ENCODE data around the gene AACS. TPM values are rescaled to one million over a fixed set of nuclear protein-coding genes. Genes with fewer than 3 reads are reported as not detected.

The AACS gene
- total and polyA plus RNA-seq, 4 donors: 3.4 to 13.6 (median 7.3) TPM

DNA sequence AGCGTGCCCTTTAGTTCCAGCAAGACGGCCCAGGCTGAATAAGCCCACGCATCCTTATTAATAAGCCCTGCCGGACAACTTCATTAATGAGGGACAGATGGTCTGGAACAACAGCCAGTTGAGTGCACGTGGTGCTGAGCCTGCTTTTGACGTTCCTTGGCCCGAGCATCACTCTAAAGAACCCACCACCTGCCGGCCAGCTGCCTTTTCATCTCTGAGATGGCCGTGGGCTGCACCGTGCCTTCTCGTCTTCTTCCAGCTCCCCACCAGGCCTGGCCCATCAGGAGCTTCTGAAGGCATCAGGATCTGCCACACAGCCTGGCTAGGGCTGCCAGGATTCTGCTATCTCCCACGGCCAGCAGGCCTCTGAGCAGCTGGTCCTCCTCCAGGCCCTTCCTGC is 80.0 kb downstream of the AACS start:
- H3K36me3 ChIP-seq (ENCODE audit: control insufficient read depth in 4 of 4, insufficient read depth in 3 of 4, low read depth in 1 of 4, low read length in 3 of 4): no peaks in the 10 kb centered on the region
- no peak overlapping the region for H3K27ac ChIP-seq (ENCODE audit: low read depth in 1 of 2, low read length in 2 of 2)
- no peak for DNase-seq (ENCODE audit: low spot score)
- no peaks in the 10 kb centered on the region for H3K27me3 ChIP-seq (ENCODE audit: control insufficient read depth in 4 of 4, insufficient read depth in 4 of 4, low read length in 3 of 4)
- WGBS: 91% methylated on average over 12 of the region's 12 CpGs
- H3K9ac ChIP-seq (ENCODE audit: low read depth in 1 of 2, low read length in 2 of 2): no peak overlapping the region
- TF ChIP-seq YY1 (IDR thresholded peaks at IDR 0.05): no peak
- no peak for TF ChIP-seq TAF1 (conservative IDR thresholded peaks at IDR 0.05)
- H3K4me3 ChIP-seq (ENCODE audit: low read depth in 1 of 3, low read length in 3 of 3): no peak overlapping the region
- H3K9me3 ChIP-seq (ENCODE audit: control insufficient read depth in 4 of 4, low read length in 3 of 4): no peaks in the 10 kb centered on the region
- H3K4me1 ChIP-seq (ENCODE audit: control insufficient read depth in 4 of 4, insufficient read depth in 4 of 4, low read length in 3 of 4): no peaks in the 10 kb centered on the region

DNA sequence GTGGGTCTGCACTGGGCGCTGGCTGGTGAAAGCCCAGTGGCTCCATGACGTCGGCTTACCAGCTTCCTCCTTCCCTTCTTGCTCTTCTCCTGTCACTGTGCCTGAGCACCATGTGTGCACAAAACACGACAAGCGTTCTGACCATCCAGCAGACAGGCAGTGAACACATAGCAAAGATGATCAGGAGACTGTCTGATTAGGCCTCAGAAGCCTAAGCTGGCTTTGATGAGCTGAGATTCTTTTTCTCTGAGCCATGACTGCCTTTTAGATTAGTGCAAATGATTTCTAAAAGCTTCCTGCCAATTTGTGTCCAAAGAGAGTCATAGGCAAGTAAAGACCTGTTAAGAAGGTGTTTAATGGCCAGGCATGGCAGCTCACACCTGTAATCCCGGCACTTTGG is 83.1 kb downstream of the AACS start:
- Histone ChIP-seq H3K27me3 (ENCODE audit: control insufficient read depth in 4 of 4, insufficient read depth in 4 of 4, low read length in 3 of 4) (no peaks in the 10 kb centered on the region), H3K9ac (ENCODE audit: low read depth in 1 of 2, low read length in 2 of 2) (no peak overlapping the region), H3K4me3 (ENCODE audit: low read depth in 1 of 3, low read length in 3 of 3) (no peak overlapping the region), H3K4me1 (ENCODE audit: control insufficient read depth in 4 of 4, insufficient read depth in 4 of 4, low read length in 3 of 4) (no peaks in the 10 kb centered on the region), H3K36me3 (ENCODE audit: control insufficient read depth in 4 of 4, insufficient read depth in 3 of 4, low read depth in 1 of 4, low read length in 3 of 4) (no peaks in the 10 kb centered on the region), H3K9me3 (ENCODE audit: control insufficient read depth in 4 of 4, low read length in 3 of 4) (no peaks in the 10 kb centered on the region), H3K27ac (ENCODE audit: low read depth in 1 of 2, low read length in 2 of 2) (no peak overlapping the region)
- WGBS: 78% methylated on average over 6 of the region's 6 CpGs
- TF ChIP-seq, protein P1, sequence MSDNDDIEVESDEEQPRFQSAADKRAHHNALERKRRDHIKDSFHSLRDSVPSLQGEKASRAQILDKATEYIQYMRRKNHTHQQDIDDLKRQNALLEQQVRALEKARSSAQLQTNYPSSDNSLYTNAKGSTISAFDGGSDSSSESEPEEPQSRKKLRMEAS (IDR thresholded peaks at IDR 0.05): no peak
- TF ChIP-seq RXRA (IDR thresholded peaks at IDR 0.05) (no peak), TAF1 (conservative IDR thresholded peaks at IDR 0.05) (no peak), FOXA1 (IDR thresholded peaks at IDR 0.05) (no peak), HNF4G (IDR thresholded peaks at IDR 0.05) (no peak), NR2F2 (IDR thresholded peaks at IDR 0.05) (no peak), FOXA2 (IDR thresholded peaks at IDR 0.05) (no peak), RAD21 (IDR thresholded peaks at IDR 0.05) (no peak), YY1 (IDR thresholded peaks at IDR 0.05) (no peak), EGR1 (IDR thresholded peaks at IDR 0.05; ENCODE audit: low read depth in 2 of 2) (no peak), HNF4A (conservative IDR thresholded peaks at IDR 0.05) (no peak), SP1 (IDR thresholded peaks at IDR 0.05) (no peak)
- TF ChIP-seq, protein P2, sequence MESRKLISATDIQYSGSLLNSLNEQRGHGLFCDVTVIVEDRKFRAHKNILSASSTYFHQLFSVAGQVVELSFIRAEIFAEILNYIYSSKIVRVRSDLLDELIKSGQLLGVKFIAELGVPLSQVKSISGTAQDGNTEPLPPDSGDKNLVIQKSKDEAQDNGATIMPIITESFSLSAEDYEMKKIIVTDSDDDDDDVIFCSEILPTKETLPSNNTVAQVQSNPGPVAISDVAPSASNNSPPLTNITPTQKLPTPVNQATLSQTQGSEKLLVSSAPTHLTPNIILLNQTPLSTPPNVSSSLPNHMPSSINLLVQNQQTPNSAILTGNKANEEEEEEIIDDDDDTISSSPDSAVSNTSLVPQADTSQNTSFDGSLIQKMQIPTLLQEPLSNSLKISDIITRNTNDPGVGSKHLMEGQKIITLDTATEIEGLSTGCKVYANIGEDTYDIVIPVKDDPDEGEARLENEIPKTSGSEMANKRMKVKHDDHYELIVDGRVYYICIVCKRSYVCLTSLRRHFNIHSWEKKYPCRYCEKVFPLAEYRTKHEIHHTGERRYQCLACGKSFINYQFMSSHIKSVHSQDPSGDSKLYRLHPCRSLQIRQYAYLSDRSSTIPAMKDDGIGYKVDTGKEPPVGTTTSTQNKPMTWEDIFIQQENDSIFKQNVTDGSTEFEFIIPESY (IDR thresholded peaks at IDR 0.05): no peak
- TF ChIP-seq, protein P3, sequence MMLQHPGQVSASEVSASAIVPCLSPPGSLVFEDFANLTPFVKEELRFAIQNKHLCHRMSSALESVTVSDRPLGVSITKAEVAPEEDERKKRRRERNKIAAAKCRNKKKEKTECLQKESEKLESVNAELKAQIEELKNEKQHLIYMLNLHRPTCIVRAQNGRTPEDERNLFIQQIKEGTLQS (IDR thresholded peaks at IDR 0.05): no peak
- no peak for DNase-seq (ENCODE audit: low spot score)

DNA sequence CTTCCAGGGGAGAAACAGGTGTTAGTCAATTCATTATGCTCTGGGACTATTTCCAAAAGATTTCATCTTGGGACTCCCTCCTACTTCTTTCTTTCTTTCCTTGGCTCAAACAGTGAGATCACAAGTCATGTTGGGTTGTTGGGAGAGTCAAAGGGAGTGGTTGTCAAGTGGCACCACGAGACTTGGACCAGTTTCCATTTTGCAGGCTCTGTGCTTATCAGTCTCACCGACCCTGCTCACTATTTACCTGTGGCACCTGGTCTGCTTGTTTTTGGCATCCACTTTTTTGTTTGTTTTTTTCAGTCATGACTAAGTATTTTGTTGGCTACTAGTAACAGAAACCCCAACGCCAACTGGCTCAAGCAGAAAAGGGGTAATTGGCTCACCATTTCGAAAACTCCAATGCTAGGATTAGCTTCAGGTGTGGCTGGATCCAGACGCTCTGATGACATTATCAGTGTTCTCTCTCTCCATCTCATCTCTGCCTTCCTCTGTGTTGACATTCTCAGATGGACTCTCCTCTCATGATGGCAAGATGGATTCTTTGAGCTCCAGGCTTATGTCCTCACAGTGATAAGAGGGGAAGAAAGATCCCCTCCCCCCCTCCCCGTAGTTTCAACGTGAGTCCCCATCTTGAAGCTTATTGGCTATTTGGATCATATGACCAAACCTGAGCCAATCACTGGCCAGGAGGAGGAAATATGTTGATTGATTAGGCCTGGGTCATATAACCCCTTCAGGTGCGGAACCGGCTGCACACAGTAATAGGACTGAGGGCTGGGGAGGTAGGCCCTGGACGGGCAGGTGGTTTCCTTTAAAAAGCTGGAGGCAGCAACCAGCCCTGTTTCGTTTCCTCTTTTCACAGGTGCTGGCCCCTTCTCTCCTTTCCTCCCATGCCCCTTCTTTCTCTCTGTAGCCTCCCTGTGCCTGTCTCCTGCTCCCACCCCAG is 84.2 kb downstream of the AACS start:
- Histone ChIP-seq H3K27me3 (ENCODE audit: control insufficient read depth in 4 of 4, insufficient read depth in 4 of 4, low read length in 3 of 4) (no peaks in the 10 kb centered on the region), H3K4me1 (ENCODE audit: control insufficient read depth in 4 of 4, insufficient read depth in 4 of 4, low read length in 3 of 4) (no peaks in the 10 kb centered on the region), H3K9ac (ENCODE audit: low read depth in 1 of 2, low read length in 2 of 2) (no peak overlapping the region), H3K36me3 (ENCODE audit: control insufficient read depth in 4 of 4, insufficient read depth in 3 of 4, low read depth in 1 of 4, low read length in 3 of 4) (no peaks in the 10 kb centered on the region), H3K27ac (ENCODE audit: low read depth in 1 of 2, low read length in 2 of 2) (no peak overlapping the region), H3K9me3 (ENCODE audit: control insufficient read depth in 4 of 4, low read length in 3 of 4) (no peaks in the 10 kb centered on the region), H3K4me3 (ENCODE audit: low read depth in 1 of 3, low read length in 3 of 3) (no peak overlapping the region)
- TF ChIP-seq, protein P4, sequence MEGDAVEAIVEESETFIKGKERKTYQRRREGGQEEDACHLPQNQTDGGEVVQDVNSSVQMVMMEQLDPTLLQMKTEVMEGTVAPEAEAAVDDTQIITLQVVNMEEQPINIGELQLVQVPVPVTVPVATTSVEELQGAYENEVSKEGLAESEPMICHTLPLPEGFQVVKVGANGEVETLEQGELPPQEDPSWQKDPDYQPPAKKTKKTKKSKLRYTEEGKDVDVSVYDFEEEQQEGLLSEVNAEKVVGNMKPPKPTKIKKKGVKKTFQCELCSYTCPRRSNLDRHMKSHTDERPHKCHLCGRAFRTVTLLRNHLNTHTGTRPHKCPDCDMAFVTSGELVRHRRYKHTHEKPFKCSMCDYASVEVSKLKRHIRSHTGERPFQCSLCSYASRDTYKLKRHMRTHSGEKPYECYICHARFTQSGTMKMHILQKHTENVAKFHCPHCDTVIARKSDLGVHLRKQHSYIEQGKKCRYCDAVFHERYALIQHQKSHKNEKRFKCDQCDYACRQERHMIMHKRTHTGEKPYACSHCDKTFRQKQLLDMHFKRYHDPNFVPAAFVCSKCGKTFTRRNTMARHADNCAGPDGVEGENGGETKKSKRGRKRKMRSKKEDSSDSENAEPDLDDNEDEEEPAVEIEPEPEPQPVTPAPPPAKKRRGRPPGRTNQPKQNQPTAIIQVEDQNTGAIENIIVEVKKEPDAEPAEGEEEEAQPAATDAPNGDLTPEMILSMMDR (IDR thresholded peaks at IDR 0.05; ENCODE audit: low read depth, low read length, missing input control): no peak
- no peak for TF ChIP-seq FOXA1 (IDR thresholded peaks at IDR 0.05)
- no peak for DNase-seq (ENCODE audit: low spot score)
- WGBS: 78% methylated on average over 11 of the region's 11 CpGs
